Left renal pelvis (tissue), 4 donors: ENCODE data around the gene ZNF334. TPM values are rescaled to one million over a fixed set of nuclear protein-coding genes. Genes with fewer than 3 reads are reported as not detected.

ENCODE experiments used
- DNase-seq, 4 donors: peaks; one replicate each; pipeline ENCODE4 v3.0.0-alpha.2; 2013; ENCODE audit warnings: low read depth in 4 of 4, low spot score in 3 of 4
- polyA plus RNA-seq, 4 donors: library from polyadenylated mRNA; unstranded; fragments of 120-200 nt; gene quantifications; one replicate each; pipeline ENCODE4 v1.2.1, GENCODE V29; 2013; ENCODE audit not compliant: insufficient read length in 4 of 4

ZNF334 gene
- polyA plus RNA-seq, 4 donors, result 23.3 to 38.9 (median 31.5) TPM

DNA sequence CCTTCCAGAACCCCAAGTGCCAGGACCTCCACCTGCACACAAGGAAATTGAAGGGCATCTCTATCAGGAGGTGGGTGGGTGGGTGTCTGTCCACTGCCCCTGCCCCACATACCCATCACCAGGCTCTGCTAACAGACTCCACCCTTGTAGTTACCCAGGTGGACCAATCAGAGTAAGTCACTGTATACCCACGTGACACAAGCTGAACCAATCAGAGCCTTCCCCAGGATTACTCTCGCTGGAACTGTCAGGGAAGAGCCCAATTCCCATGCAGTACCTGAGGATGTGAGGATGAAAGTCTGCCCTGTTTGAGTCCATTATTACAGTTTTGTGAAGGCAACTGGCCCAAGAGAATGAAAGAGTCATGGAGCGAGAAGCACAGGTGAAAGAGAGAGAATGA is 32.9 kb upstream of the ZNF334 start:
- DNase-seq, result no peak

DNA sequence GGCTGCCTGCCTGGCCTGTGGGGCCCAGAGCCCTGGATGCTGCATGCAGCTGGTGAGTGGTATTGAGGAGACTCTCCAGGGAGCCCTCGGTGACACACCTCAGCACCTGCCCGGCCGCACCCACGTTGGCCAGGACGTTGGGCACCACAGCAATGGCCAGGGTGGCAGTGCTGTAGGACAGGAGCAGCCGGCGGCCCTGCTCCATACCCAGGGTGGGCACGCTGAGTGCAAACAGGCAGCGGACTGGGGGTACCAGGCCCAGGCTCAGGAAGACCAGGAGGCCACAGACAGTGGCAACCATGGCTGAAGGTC is 32.4 kb upstream of the ZNF334 start:
- no peak for DNase-seq

DNA sequence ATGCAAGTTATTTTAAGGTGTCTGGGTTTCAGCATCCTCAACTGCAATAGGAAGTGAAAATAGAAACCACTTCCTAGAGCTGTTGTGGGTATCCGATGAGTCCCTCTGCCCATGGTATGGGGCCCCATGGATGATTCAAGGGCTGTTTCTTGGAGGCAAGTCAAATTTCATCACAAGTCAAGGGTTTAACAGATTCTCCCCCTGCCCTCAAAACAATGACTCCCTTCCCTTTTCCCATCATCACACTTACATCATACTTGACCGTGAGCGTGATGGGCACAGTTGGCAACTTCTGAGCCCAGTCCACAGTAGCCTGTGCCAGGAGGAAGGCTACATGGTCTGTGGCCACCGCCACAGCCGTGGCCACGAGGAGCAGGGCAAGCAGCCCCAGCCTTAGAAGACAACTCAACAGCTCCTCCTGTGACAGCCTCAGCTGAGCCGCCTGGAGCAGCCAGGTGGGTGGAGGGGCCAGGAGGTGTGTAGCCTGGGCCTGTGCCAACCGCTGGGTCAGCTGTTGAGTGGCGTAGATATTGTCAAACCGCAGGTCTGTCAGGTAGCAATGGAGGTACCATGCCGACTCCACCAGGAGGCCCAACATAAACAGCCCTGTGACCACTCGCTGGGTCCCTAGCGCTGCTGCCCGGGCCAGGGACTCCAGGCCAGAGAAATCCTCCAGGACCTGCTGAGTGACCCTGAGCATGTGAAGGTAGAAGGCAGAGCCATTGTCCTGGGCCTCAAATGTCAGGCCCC is 31.9 kb upstream of the ZNF334 start:
- DNase-seq, result no peak

DNA sequence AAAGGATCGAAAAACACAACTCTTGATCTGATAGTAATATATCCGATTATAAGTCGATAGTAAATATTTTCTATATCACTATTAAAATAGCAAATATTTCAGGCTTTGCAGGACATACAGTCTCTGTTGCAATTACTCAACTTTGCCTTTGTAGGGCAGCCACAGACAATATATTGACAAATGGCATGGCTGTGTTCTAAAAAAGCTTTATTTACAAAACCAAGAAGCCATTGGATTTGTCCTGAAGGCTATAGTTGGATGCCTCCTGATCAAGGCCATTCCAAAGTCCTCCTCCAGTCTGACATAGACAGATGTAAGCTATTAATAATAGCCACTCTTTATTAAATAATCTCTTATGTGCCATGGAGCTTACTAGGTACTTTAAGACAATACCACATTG is 31.2 kb upstream of the ZNF334 start:
- DNase-seq, result no peak

DNA sequence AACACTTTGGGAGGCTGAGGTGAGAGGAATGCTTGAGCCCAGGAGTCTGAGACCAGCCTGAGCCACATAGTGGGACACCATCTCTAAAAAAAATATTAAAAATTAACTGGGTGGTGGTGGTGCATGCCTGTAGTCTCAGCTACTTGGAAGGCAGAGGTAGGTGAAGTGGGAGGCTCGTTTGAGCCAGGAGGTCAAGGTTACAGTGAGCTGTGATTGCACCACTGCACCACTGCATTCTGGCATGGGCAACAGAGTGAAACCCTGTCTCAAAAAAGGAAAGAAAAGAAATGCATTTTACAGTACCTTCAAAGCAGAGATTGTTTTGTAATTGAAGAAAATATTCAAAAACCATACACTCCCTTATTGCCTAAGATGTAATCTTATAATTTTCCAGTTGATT is 30.6 kb upstream of the ZNF334 start:
- DNase-seq, result no peak

DNA sequence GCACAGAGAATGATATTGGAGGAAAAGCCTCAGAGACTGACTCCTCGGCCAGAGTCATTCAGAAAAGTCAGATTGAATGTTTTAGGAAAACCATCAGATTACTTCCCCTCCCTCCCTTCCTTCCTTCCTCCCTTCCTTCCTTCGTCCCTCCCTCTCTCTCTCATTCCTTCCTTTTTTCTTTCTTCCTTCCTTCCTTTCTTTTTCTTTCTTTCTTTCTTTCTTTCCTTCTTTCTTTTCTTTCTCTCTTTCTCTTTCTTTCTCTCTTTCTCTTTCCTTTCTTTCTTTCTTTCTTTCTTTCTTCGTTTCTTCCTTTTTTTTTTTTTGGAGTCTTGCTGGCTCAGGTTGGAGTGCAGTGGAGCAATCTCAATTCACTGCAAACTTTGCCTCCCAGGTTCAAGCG is 29.7 kb upstream of the ZNF334 start:
- DNase-seq, result no peak

DNA sequence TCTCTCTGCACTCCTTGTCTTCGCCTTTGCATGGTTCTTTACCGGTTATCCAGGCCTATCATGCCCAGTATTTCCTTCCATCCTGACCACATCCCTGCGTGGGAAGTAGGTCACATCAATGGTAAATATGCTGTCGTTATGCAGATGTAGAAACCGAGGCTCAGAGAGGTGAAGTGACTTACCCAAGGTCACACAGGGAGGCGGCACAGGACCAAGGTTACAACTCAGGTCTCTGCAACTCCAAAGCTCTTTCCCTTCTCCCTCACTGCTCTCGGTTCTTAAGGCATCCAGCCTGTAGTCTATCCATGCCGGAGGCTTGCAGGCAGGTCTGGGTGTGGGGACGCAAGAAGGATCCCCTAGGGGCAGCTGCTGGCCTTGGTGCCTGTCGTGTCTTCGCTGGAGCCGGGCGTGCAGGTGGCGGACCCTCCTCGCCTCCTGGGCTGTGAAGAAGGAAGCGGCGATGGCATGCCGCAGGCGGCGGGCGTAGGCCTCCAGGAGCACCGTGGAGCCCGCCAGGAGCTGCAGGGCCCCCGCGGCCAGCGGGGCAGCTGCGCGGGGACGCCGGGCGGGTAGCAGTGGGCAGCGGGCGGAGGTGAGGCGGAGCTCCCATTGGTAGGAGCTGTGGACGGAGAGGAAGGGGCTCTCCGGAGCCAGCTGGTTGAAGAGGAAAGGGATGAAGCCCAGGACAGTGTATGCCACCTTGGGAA is 28.0 kb upstream of the ZNF334 start:
- no peak for DNase-seq

DNA sequence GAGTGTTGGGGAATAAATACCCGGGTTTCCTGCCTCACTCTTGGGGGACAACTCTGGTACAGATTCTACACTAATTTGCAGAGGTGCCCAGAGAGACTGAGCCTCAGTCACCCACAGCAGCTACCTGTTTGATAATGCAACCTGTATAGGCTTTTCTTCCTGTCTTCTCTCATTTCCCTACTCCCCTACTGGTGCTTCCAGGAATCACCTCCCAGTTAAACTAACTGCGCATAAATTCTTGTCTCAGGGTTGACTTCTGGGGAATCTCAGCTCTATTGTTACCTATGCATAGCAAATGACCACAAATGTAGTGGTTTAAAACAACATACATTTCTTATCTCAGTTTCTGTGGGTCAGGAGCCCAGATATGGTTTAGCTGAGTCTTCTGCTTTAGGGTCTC is 25.8 kb upstream of the ZNF334 start:
- no peak for DNase-seq

DNA sequence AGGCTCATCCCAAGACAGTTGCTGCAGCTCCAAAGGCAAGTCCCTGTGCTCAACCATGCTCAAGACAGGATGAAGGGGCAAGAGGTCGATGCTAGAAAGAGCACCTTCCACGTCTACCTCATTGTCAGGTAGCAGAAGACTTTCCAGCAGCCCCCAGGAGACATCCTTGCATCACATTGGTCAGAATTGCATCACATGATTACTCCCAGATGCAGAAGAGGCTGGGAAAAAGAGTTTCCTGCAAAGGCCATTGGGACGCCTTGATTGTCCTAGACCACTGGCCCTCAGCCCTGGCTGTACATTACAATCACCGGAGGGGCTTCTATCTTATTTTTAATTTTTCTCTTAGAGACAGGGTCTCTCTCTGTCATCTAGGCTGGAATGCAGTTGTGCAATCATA is 17.3 kb upstream of the ZNF334 start:
- no peak for DNase-seq

DNA sequence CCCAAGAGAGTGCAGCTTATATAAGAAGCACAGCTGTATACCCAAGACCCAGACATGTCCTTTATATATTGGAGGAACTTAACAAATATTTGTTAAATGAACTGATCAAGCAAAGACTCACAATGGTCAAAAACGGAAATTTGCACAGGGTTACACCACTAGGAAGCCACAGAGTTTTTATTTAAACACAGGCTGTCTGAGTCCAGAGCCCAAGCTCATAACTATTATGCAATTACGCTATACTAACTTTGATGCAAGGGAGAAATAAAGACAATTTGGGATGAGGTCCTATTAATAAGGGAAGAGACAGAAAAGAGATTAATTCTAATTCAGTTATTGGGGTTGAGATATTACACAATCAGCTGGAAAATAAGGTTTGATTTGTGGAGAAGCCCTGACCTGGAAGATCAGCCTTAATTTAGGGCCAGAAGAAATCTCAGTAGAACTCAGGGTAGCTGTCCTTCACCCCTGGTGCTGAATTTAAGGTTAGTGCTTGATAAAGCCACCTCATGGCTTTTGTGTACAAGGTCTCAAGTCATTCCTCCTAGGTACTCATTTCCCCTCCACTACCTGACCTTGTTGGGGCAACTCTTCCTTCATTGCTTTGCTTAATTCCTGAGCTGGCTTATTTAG is 10.5 kb upstream of the ZNF334 start:
- DNase-seq, result peak in 1 of 4 donors; percentile 7

DNA sequence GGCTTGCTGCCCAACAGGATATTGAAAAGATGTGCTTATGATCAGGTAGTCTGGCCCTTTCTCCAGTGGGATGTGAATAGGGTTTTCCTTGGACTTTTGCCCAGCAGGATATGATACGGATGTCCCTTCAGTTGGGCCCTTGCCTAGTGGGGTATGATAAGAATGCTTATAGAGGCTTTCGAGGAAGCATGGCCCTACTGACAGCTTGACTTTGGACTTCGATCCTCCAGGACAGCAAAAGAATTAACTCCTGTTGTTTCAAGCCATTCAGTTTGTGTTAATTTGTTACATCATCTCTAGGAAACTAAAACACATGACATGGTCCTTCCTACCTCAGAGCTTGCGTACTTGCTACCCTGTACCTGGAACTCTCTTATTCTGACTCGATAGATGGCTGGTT is 9.7 kb upstream of the ZNF334 start:
- DNase-seq, result no peak

DNA sequence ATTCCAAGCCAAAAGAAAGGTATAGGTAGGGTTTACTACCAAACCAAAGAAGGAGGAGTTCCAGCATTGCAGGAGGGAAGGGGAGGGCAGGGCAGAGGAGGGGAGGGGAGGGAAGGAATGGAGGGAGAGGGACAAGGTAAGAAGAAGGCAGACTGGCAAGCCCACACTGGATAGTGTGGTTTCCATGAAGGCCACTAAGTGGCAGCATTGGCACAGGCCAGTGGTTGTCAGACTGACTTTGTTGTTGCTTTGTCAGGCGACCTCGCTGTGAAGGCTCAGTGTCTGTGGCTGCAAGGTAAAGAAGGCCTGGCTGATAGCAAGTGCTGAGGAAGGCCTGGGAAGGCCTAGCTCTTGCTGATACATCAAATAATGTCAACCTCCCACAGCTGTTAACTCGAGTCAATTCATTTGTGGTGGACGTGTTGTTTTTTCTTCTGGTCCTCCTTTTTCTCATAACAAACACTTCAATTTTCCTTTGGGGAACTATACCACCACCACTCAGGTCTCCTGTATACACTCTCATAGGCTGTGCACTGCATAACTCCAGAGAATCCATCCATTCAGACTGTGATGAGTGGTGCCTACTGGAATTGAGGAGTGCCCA is 7.7 kb upstream of the ZNF334 start:
- peak in 2 of 4 donors; percentile 14 to 24 for DNase-seq

DNA sequence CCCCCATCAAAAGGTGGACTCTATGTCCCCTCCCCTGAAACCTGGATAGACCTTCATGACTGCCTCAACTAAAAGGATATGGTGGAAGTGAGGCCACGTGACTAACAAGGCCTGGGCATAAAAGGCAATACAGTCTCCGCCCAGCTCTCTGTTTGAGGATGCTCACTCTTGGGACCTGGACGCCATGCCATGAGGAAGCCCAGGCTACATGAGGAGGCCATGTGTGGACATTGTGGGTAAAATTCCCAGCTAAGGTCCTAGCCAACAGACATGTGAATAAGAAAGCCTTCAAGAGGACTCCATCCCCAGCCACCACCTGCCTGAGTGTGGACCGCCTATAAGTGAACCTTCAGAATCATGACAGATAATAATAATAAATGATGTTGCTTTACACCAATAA is 7.2 kb upstream of the ZNF334 start:
- DNase-seq, result no peak

DNA sequence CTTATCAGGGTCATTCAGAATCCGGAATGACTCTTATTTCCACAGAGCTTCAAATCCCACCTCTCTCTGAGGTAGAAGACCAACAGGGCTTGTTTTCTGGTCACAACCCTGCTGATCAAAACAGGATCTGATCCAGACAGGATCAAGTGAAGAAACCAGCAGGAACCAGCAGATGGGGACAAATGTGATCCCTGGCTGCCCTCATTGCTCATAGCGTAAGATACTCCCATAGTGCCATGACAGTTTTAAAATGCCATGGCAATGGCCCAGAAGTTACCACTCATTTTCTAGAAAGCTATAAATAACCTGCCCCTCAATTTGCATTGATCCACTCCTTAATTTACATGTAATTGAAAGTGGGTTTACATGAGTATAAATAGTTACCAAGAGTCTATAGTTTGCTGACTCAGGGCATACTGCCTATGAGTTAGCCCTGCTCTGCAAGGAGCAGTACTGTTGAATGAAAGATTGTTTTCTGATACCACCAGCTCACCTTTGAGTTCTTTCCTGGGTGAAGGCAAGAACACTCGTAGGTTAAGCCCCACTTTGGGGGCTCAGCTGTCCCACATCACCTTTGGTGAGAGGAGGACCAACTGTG is 6.2 kb upstream of the ZNF334 start:
- no peak for DNase-seq

DNA sequence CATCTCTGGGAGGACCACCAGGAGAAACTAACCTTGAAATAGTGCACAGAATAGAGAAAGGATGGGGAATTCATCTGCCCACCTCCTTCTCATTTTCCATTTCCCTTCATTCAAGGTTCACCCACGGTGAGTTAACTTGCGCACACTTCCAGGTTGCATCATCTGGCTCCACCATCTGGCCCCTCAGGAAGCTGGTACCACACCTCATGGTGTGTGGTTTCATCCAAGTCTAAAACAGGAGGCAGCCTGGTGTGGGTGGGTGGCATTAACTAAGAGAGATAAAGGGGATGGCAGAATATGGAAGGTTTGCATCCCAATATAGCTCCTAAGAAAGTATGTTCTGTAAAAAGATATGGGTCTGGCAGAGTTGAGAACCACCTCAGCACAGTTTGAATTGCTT is 3.8 kb downstream of the ZNF334 start:
- no peak for DNase-seq

DNA sequence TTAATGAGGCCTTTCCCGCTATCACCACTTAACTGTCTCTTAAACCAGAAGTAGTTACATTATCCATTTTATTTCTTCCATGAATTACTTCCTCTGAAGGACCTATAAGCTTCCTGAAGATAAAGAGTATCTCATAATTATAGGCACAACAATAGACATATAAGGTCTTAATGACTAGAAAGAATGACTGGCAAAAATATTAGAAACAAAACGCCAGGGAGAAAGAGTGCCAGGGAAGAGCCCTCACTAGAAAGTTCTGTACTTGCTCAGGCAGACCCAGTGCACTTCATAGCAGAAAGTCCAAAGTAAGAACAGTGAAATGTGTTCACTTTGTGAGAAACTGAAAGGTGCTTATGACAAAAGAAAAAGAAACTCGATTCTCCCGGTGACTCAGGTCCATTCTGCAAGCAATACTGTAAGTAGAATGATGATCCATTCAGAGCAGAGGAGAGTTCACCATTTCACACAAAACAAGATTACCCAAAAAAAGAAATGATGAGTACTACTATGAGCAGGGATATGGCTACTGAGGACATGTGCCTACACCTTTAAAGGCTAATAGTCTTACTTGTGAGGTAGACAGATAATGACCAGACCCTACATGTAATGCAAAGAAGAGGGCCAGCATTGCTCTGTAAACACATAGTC is 5.5 kb downstream of the ZNF334 start:
- no peak for DNase-seq

DNA sequence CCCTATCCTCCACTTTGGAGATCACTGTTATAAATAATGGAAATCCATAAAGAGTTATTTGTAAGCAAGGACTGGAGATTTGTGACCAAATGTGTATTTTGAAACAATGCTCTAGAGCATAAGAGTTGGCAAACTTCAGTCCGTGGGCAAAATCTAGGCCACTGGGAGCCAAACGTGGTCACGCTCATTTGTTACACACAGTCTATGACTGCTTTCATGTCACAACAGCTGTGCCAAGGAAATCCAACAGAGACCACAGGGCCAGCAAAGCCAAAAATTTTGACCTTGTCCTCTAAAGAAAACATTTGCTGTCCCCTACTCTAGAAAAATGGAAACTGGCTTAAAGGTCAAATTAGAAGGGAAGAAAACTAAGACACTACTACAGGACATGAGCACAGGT is 7.9 kb downstream of the ZNF334 start:
- DNase-seq, result no peak

DNA sequence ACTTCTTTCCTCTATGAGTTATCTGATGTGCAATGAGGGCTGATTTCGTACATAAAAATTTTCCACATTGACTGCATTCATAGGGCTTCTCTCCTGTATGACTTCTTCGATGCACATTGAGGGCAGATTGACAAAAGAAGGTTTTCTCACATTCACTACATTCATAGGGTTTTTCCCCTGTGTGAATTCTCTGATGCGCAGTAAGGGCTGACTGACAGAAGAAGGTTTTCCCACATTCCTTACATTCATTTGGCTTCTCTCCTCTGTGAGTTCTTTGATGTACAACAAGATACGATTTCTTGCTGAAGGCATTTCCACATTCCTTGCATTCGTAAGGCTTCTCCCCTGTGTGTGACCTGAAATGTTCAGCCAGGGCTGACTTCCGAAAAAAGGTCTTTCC is 11.4 kb downstream of the ZNF334 start:
- DNase-seq, result no peak

DNA sequence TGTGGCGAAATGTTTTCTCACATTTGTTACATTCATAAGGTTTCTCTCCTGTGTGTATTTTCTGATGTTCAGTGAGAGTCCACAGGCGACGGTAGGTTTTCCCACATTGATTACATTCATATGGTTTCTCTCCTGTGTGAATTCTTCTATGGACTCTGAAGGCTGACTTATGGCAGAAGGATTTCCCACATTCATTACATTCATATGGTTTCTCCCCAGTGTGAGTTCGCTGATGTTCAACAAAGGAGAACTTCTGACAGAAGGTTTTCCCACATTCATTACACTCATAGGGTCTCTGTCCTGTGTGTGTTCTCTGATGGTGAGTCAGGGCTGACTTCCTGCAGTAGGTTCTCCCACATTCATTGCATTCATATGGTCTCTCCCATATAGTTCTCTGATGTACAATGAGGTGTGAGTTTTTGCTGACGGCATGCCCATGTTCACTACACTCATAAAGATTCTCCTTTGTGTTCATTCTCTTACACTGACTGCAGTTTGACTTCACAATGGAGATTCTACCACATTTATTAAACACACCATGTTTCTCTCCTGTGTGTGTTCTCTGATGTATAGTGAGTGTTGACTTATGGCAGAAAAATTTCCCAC is 11.9 kb downstream of the ZNF334 start:
- DNase-seq, result no peak

DNA sequence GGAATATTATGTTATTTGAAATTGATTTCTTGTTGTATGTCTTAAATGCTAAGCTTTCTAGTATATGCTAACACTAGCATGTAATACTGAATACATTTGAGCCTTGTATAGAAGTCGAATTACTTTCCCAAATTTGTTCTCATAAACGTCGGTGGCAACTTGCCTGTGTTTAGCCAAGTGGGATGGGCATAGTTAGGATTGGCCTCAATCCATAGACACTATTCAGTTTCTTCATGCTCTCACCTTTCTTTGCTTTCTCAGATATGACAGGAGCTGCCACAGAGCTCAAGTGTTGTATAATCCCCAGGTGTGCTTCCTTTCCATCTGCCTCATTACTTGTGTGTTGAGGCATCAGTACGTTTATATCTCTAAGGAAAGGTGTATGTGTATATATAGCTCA is 19.3 kb downstream of the ZNF334 start:
- DNase-seq, result no peak
